Keratinocyte (primary cell): ENCODE data around the gene OTOF. TPM values are rescaled to one million over a fixed set of nuclear protein-coding genes. Genes with fewer than 3 reads are reported as not detected.

Experiments
- DNase-seq: peaks from one replicate; pipeline ENCODE4 v3.0.0-alpha.2; 2011; ENCODE audit warnings: low read depth, missing footprints, low spot score
- FAIRE-seq: peaks from 2 replicates; lab custom pipeline; 2011; peaks lifted over from hg19 to GRCh38; lab: Jason Lieb, UNC
- H2AFZ ChIP-seq: 2 replicates; pipeline ENCODE4 v1.6.0; 2012; ENCODE audit warnings: low read length, control low read depth, inconsistent platforms; ENCODE audit not compliant: control insufficient read depth
- H3K27ac ChIP-seq: 2 replicates; pipeline ENCODE4 v1.5.1; 2011; ENCODE audit warnings: low read length; ENCODE audit not compliant: control insufficient read depth, insufficient read depth
- H3K27me3 ChIP-seq: 3 replicates; pipeline ENCODE4 v1.6.0; 2011; ENCODE audit warnings: low read length; ENCODE audit not compliant: control insufficient read depth, insufficient read depth; ENCODE audit errors: extremely low read depth
- H3K36me3 ChIP-seq, 2 experiments: 2 replicates in 1 of 2; 3 replicates in 1 of 2; pipeline ENCODE4 v1.5.1; 2011; ENCODE audit warnings: low read length in 2 of 2, mild to moderate bottlenecking in 1 of 2; ENCODE audit not compliant: control insufficient read depth in 2 of 2, insufficient read depth in 2 of 2; ENCODE audit errors: extremely low read depth in 1 of 2
- H3K4me1 ChIP-seq: 3 replicates; pipeline ENCODE4 v1.5.1; 2011; ENCODE audit warnings: low read length; ENCODE audit not compliant: control insufficient read depth, insufficient read depth; ENCODE audit errors: extremely low read depth
- H3K4me2 ChIP-seq: 3 replicates; pipeline ENCODE4 v1.6.0; 2011; ENCODE audit warnings: low read depth, low read length; ENCODE audit not compliant: control insufficient read depth, insufficient read depth; ENCODE audit errors: extremely low read depth
- H3K4me3 ChIP-seq, 3 experiments: fragments of 200-600 bp in 1 of 3; sonication (generic) in 1 of 3; 2 replicates in 2 of 3; 3 replicates in 1 of 3; pipeline ENCODE4 v1.5.1; 2011 to 2016; ENCODE audit warnings: low read length in 3 of 3, mild to moderate bottlenecking in 3 of 3, control low read depth in 2 of 3, inconsistent platforms in 1 of 3, low read depth in 1 of 3, mixed read lengths in 1 of 3, mixed run types in 1 of 3, moderate library complexity in 1 of 3; ENCODE audit not compliant: control insufficient read depth in 2 of 3, insufficient read depth in 2 of 3; ENCODE audit errors: extremely low read depth in 1 of 3
- H3K79me2 ChIP-seq: 2 replicates; pipeline ENCODE4 v1.6.0; 2012; ENCODE audit warnings: low read length; ENCODE audit not compliant: control insufficient read depth, insufficient read depth
- H3K9ac ChIP-seq: 3 replicates; pipeline ENCODE4 v1.6.0; 2011; ENCODE audit warnings: low read length; ENCODE audit not compliant: control insufficient read depth, insufficient read depth; ENCODE audit errors: extremely low read depth
- H3K9me1 ChIP-seq: 3 replicates; pipeline ENCODE4 v1.6.0; 2011; ENCODE audit warnings: low read length; ENCODE audit not compliant: control insufficient read depth, insufficient read depth; ENCODE audit errors: extremely low read depth
- H3K9me3 ChIP-seq: 2 replicates; pipeline ENCODE4 v1.5.1; 2012; ENCODE audit warnings: low read depth, low read length; ENCODE audit not compliant: control insufficient read depth
- H4K20me1 ChIP-seq: 3 replicates; pipeline ENCODE4 v1.6.0; 2011; ENCODE audit warnings: low read length; ENCODE audit not compliant: control insufficient read depth, insufficient read depth; ENCODE audit errors: extremely low read depth
- CTCF ChIP-seq, 3 experiments: IDR thresholded peaks in 1 of 3; conservative IDR thresholded peaks in 1 of 3; optimal IDR thresholded peaks in 1 of 3; 2 replicates in 2 of 3; 3 replicates in 1 of 3; pipeline versions ENCODE3 to v1.5.1; 2011; ENCODE audit warnings: low read length in 3 of 3, mild to moderate bottlenecking in 3 of 3, moderate library complexity in 2 of 3, control low read depth in 1 of 3, inconsistent platforms in 1 of 3; ENCODE audit not compliant: insufficient read depth in 2 of 3; ENCODE audit errors: extremely low read depth in 1 of 3
- EZH2 ChIP-seq: IDR thresholded peaks from one replicate; pipeline ENCODE4 v1.6.1; 2012; ENCODE audit warnings: inconsistent platforms, mild to moderate bottlenecking, low read length, moderate library complexity
- dilution Hi-C: fragments of 300-500 bp; cut with MboI; formaldehyde crosslinking; loops from one replicate; pipeline ENCODE4 v1.7.0; 2020; ENCODE audit warnings: low sequenced_read_pairs; ENCODE audit not compliant: extremely low pct_ligation_motif_present
- polyA plus RNA-seq, 5 experiments: library from polyadenylated mRNA; depleted of rRNA in 3 of 5; stranded (reverse) in 3 of 5; stranded (forward) in 1 of 5; unstranded in 1 of 5; fragments of >200 nt; gene quantifications; 1 replicate in 1 of 5; 2 replicates in 3 of 5; 3 replicates in 1 of 5; pipeline versions ENCODE4 v1.2.1 to v1.2.3, GENCODE V29; 2011 to 2012; ENCODE audit warnings: missing spikeins in 2 of 5, low read depth in 1 of 5, low replicate concordance in 1 of 5

Gene OTOF
- polyA plus RNA-seq, 1 donor (not counting 4 experiments of a cell fraction or from before 2014, with no cell fraction given) = not detected

DNA sequence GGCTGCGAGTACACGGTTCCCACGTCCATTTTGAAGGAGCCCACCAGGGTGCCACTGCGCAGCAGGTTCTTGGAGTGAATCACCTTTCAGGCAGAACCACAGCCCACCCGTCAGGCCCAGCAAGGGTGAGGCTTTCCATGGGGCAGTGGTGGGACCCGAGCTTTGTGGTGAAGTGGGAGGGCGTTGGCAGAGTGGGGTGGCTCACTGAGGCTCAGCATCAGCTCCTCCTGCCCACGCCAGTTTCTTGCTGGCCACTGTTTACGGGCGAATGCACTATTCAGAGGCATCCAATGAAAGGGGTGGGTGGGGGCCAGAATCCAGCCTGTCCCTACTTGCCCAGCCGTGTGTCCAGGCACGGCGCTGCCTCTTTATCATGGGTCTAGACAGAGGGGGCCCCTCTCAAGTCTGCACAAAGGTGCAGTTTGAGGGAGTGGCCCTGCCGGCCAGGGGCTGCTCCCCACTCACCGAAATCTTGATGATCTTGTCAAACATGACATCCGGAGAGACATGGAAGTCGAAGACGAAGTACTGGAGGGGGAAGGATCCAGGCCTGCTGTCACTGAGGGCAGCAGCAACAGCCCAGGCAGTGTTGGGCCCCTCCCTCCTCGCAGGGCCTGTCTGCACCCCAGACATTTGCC lies 11.4 kb upstream of the OTOF start:
- Histone ChIP-seq H3K4me2 (no peak overlapping the region), H3K4me3 (no peak overlapping the region), H3K27me3 (peaks cover 13% of the 10 kb centered on the region), H3K79me2 (no peaks in the 10 kb centered on the region), H3K9ac (no peak overlapping the region), H3K4me1 (no peaks in the 10 kb centered on the region), H3K9me1 (no peaks in the 10 kb centered on the region), H3K27ac (no peak overlapping the region), H4K20me1 (no peaks in the 10 kb centered on the region), H2AFZ (no peak overlapping the region), H3K36me3 (no peaks in the 10 kb centered on the region), H3K9me3 (no peaks in the 10 kb centered on the region)
- TF ChIP-seq CTCF (optimal IDR thresholded peaks at IDR 0.05 in 1 of 3, IDR thresholded peaks at IDR 0.05 in 1 of 3, conservative IDR thresholded peaks at IDR 0.05 in 1 of 3; ENCODE audit: extremely low read depth in 1 of 3, insufficient read depth in 2 of 3, low read length in 3 of 3) (no peak), EZH2 (no peak)
- FAIRE-seq (no peak), DNase-seq (no peak)
- dilution Hi-C loops = no loop called here

- Histone ChIP-seq H3K27ac (no peak overlapping the region), H3K9me3 (no peaks in the 10 kb centered on the region), H3K9ac (no peak overlapping the region), H3K79me2 (no peaks in the 10 kb centered on the region), H3K36me3 (no peaks in the 10 kb centered on the region), H2AFZ (no peak overlapping the region), H3K27me3 (peaks cover 14% of the 10 kb centered on the region), H3K4me1 (no peaks in the 10 kb centered on the region), H4K20me1 (no peaks in the 10 kb centered on the region), H3K4me2 (no peak overlapping the region), H3K9me1 (no peaks in the 10 kb centered on the region), H3K4me3 (no peak overlapping the region)
- no peak for DNase-seq
- no peak for FAIRE-seq
- dilution Hi-C loops = no loop called here
- TF ChIP-seq CTCF (optimal IDR thresholded peaks at IDR 0.05 in 1 of 3, IDR thresholded peaks at IDR 0.05 in 1 of 3, conservative IDR thresholded peaks at IDR 0.05 in 1 of 3; ENCODE audit: extremely low read depth in 1 of 3, insufficient read depth in 2 of 3, low read length in 3 of 3) = no peak
- no peak for TF ChIP-seq EZH2
Measured at GRCh38 chr2:26488463-26489212, 10.7 kb upstream of the OTOF start.
